ENCODE data around the gene PGAM1. TPM values are rescaled to one million over a fixed set of nuclear protein-coding genes. Genes with fewer than 3 reads are reported as not detected.

Gene PGAM1
- polyA plus RNA-seq, 3 donors, result 276 to 749 (median 498) TPM

- Mint-ChIP-seq H3K4me1 (peaks cover 21% of the 10 kb centered on the region), H3K27ac (peak overlapping the region in 6 of 7 donors; percentile 38 to 86 (median 79)), H3K27me3 (ENCODE audit: low read depth in 3 of 3) (peaks cover 0 to 2% (median 0%) of the 10 kb centered on the region in 3 donors), H3K4me3 (no peak overlapping the region), H3K9me3 (no peaks in the 10 kb centered on the region), H3K36me3 (peaks cover 66 to 90% of the 10 kb centered on the region in 2 donors)
- H3K9ac ChIP-seq (ENCODE audit: insufficient read depth, low read length, poor library complexity, severe bottlenecking), result no peak overlapping the region
- H3K79me2 ChIP-seq (ENCODE audit: insufficient read depth, low read length), result no peaks in the 10 kb centered on the region
- H3K9me3 ChIP-seq (replicated peaks in 1 of 2; ENCODE audit: control insufficient read depth in 1 of 2, insufficient read depth in 1 of 2, low read length in 2 of 2), result no peaks in the 10 kb centered on the region
- no peaks in the 10 kb centered on the region for H3K27me3 ChIP-seq (ENCODE audit: control insufficient read depth in 2 of 2, insufficient read depth in 2 of 2, low read length in 2 of 2)
- peak overlapping the region; percentile 27 to 66 for H3K27ac ChIP-seq (ENCODE audit: low read depth in 1 of 2, low read length in 2 of 2)
- TF ChIP-seq CTCF (IDR thresholded peaks at IDR 0.05), result no peak
- H3K4me2 ChIP-seq (replicated peaks; ENCODE audit: extremely low read depth, low read length, poor library complexity, severe bottlenecking), result no peak overlapping the region
- no peaks in the 10 kb centered on the region for H4K20me1 ChIP-seq (ENCODE audit: insufficient read depth, low read length)
- H3K4me1 ChIP-seq (ENCODE audit: control insufficient read depth in 1 of 2, insufficient read depth in 2 of 2, low read length in 2 of 2), result peaks cover 19 to 27% of the 10 kb centered on the region in 2 donors
- DNase-seq, result peak in 1 of 3 donors; percentile 30
- H2AFZ ChIP-seq (ENCODE audit: insufficient read depth, low read depth, low read length, poor library complexity, severe bottlenecking), result no peak overlapping the region
- no peak overlapping the region for H3K4me3 ChIP-seq (replicated peaks in 1 of 3; ENCODE audit: low read depth in 2 of 3, low read length in 3 of 3)
- H3K36me3 ChIP-seq (replicated peaks in 1 of 2; ENCODE audit: control insufficient read depth in 1 of 2, insufficient read depth in 2 of 2, low read length in 2 of 2), result peaks cover 78 to 93% of the 10 kb centered on the region in 2 donors
- intact Hi-C loops (cut with micrococcal nuclease), result no loop called here
- WGBS (ENCODE audit: insufficient coverage), result 87% methylated on average over 3 of the region's 5 CpGs
These were observed 35.9 kb upstream of the PGAM1 start for GRCh38 chr10:97390091-97390490.

- peaks cover 66 to 90% of the 10 kb centered on the region in 2 donors for H3K36me3 ChIP-seq (replicated peaks in 1 of 2; ENCODE audit: control insufficient read depth in 1 of 2, insufficient read depth in 2 of 2, low read length in 2 of 2)
- H2AFZ ChIP-seq (ENCODE audit: insufficient read depth, low read depth, low read length, poor library complexity, severe bottlenecking), result no peak overlapping the region
- no peaks in the 10 kb centered on the region for H4K20me1 ChIP-seq (ENCODE audit: insufficient read depth, low read length)
- H3K79me2 ChIP-seq (ENCODE audit: insufficient read depth, low read length), result peaks cover 3% of the 10 kb centered on the region
- Mint-ChIP-seq H3K4me3 (no peak overlapping the region), H3K27me3 (ENCODE audit: low read depth in 3 of 3) (peaks cover 0 to 2% (median 0%) of the 10 kb centered on the region in 3 donors), H3K27ac (peak overlapping the region in 1 of 7 donors; percentile 7), H3K36me3 (peaks cover 58 to 84% of the 10 kb centered on the region in 2 donors), H3K4me1 (peaks cover 20% of the 10 kb centered on the region), H3K9me3 (no peaks in the 10 kb centered on the region)
- TF ChIP-seq CTCF (IDR thresholded peaks at IDR 0.05), result no peak
- H3K4me3 ChIP-seq (replicated peaks in 1 of 3; ENCODE audit: low read depth in 2 of 3, low read length in 3 of 3), result no peak overlapping the region
- intact Hi-C loops (cut with micrococcal nuclease), result no loop called here
- no peak overlapping the region for H3K4me2 ChIP-seq (replicated peaks; ENCODE audit: extremely low read depth, low read length, poor library complexity, severe bottlenecking)
- H3K27me3 ChIP-seq (ENCODE audit: control insufficient read depth in 2 of 2, insufficient read depth in 2 of 2, low read length in 2 of 2), result no peaks in the 10 kb centered on the region
- 100% methylated on average over 6 of the region's 8 CpGs for WGBS (ENCODE audit: insufficient coverage)
- no peak for DNase-seq
- no peaks in the 10 kb centered on the region for H3K9me3 ChIP-seq (replicated peaks in 1 of 2; ENCODE audit: control insufficient read depth in 1 of 2, insufficient read depth in 1 of 2, low read length in 2 of 2)
- no peak overlapping the region for H3K27ac ChIP-seq (ENCODE audit: low read depth in 1 of 2, low read length in 2 of 2)
- no peak overlapping the region for H3K9ac ChIP-seq (ENCODE audit: insufficient read depth, low read length, poor library complexity, severe bottlenecking)
- peaks cover 16 to 24% of the 10 kb centered on the region in 2 donors for H3K4me1 ChIP-seq (ENCODE audit: control insufficient read depth in 1 of 2, insufficient read depth in 2 of 2, low read length in 2 of 2)
These were observed 32.9 kb upstream of the PGAM1 start for GRCh38 chr10:97393034-97393573.
